ENCODE results near the gene B3GNT5.

DNA sequence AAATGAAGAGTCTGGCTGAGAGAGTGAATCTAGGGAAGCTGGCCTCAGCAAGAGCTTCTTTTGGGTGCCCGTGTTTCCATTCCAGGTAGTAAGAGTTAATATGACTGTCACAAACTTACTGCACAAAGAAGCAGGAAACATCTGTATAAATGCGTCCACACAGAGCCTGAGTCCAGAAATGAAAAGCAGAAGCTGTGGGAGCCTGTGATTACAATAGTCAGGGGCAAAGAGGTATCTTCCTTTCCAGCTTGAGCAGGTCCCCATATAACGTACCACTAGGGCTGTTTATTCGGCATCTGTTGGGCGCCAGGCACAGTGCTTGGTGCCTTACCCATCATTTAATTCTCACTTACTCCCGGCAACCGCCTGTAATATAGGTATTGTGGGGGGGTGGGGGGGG lies 40.5 kb upstream of the B3GNT5 start:
- TF ChIP-seq, protein P1, sequence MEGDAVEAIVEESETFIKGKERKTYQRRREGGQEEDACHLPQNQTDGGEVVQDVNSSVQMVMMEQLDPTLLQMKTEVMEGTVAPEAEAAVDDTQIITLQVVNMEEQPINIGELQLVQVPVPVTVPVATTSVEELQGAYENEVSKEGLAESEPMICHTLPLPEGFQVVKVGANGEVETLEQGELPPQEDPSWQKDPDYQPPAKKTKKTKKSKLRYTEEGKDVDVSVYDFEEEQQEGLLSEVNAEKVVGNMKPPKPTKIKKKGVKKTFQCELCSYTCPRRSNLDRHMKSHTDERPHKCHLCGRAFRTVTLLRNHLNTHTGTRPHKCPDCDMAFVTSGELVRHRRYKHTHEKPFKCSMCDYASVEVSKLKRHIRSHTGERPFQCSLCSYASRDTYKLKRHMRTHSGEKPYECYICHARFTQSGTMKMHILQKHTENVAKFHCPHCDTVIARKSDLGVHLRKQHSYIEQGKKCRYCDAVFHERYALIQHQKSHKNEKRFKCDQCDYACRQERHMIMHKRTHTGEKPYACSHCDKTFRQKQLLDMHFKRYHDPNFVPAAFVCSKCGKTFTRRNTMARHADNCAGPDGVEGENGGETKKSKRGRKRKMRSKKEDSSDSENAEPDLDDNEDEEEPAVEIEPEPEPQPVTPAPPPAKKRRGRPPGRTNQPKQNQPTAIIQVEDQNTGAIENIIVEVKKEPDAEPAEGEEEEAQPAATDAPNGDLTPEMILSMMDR (IDR thresholded peaks at IDR 0.05), result no peak
- TF ChIP-seq POLR2A (IDR thresholded peaks at IDR 0.05), result no peak

Data from body of pancreas (tissue), 4 donors.